Heart left ventricle (tissue), 16 donors: ENCODE measurements around the gene CCNL2. TPM values are rescaled to one million over a fixed set of nuclear protein-coding genes. Genes with fewer than 3 reads are reported as not detected.

Source experiments
- ATAC-seq, 4 donors: fragments of 200-7000 bp; cut with Tn5 transposase; one replicate each; pipeline ENCODE4 v1.9.1; 2020 to 2022; ENCODE audit warnings: moderate library complexity in 4 of 4, mild to moderate bottlenecking in 3 of 4, moderate number of reproducible peaks in 1 of 4
- DNase-seq, 5 donors: peaks; one replicate each; pipeline ENCODE4 v3.0.0-alpha.2; 2020
- H3K27ac ChIP-seq, 12 donors: fragments of 200-600 bp; sonication (generic) in 4 of 12; one replicate each; pipeline versions ENCODE4 v1.5.0 to v1.8.0; 2016 to 2022; ENCODE audit warnings: mild to moderate bottlenecking in 2 of 12
- H3K27me3 ChIP-seq, 9 donors: fragments of 200-600 bp; sonication (generic) in 2 of 9; one replicate each; pipeline versions ENCODE4 v1.5.1 to v1.8.0; 2016 to 2022; ENCODE audit warnings: mild to moderate bottlenecking in 3 of 9
- H3K36me3 ChIP-seq, 9 donors: fragments of 200-600 bp; sonication (generic) in 2 of 9; one replicate each; pipeline versions ENCODE4 v1.5.0 to v1.8.0; 2018 to 2022; ENCODE audit warnings: mild to moderate bottlenecking in 2 of 9
- H3K4me1 ChIP-seq, 12 donors: fragments of 200-600 bp; sonication (generic) in 4 of 12; one replicate each; pipeline versions ENCODE4 v1.5.0 to v1.8.0; 2016 to 2022; ENCODE audit warnings: mild to moderate bottlenecking in 3 of 12
- H3K4me3 ChIP-seq, 12 donors: fragments of 200-600 bp; sonication (generic) in 4 of 12; one replicate each; pipeline versions ENCODE4 v1.5.0 to v1.8.0; 2017 to 2022; ENCODE audit warnings: mild to moderate bottlenecking in 9 of 12, moderate library complexity in 4 of 12
- H3K9me3 ChIP-seq, 12 donors: fragments of 200-600 bp; sonication (generic) in 4 of 12; one replicate each; pipeline versions ENCODE4 v1.5.0 to v1.8.0; 2016 to 2022; ENCODE audit warnings: mild to moderate bottlenecking in 1 of 12
- POLR2A ChIP-seq, 2 donors: fragments of 450-650 bp; IDR thresholded peaks; one replicate each; pipeline ENCODE4 v1.6.1; 2017; ENCODE audit warnings: antibody characterized with exemption in 2 of 2, mild to moderate bottlenecking in 2 of 2, moderate library complexity in 2 of 2
- WGBS, 4 donors: extraction: QIAGEN DNeasy Blood & Tissue Kit in 2 of 4; methylation state at CpG; one replicate each; pipeline versions ENCODE4 v1.1.5 to v1.1.7; 2013 to 2018; 5-methylcytosine and 5-hydroxymethylcytosine counted together
- intact Hi-C, 10 donors: fragments of 100-400 bp; cut with DNase I; formaldehyde crosslinking; loops; one replicate each; pipeline versions ENCODE4 v1.11.1 to v1.14.2; 2022
- polyA plus RNA-seq, 2 donors: library from polyadenylated mRNA; stranded (reverse); fragments of 200-250 nt; gene quantifications; one replicate each; pipeline ENCODE4 v1.2.3, GENCODE V29; 2013
- total RNA-seq, 9 donors: library from RNA; depleted of rRNA in 2 of 9; stranded (reverse); fragments of >200 nt in 2 of 9; fragmentation: NEBNext Ultra II Directional in 3 of 9; extraction: Animal tissue kit (Norgen Biotek cat#: 25700) in 3 of 9; gene quantifications; one replicate each; pipeline versions ENCODE4 v1.1.0 to v1.2.4, GENCODE V29; 2016 to 2023
- TF ChIP-seq, protein P1 (sequence below), 12 donors: fragments of 200-600 bp; sonication (generic) in 4 of 12; IDR thresholded peaks; one replicate each; pipeline versions ENCODE4 v1.5.0 to v1.8.0; 2018 to 2022; ENCODE audit warnings: antibody characterized with exemption in 12 of 12, mild to moderate bottlenecking in 5 of 12
- donor health status: ischemic (EF 13 %, LVEDD 7.1; RV severe dilation, severe dysfunction).
- donor health status: healthy with polysubstance abuse.
- donor health status: DM: no; HTN: yes; CAD: no.
- donor health status: DM: no; HTN: no; CAD: no.
- donor health status: ischemic (EF 25% LVEDD 6.9; RV normal size, moderate dysfunction).
- donor health status: ischemic (EF 25% LVEDD 5.7; RV mildly dilated, moderate dysfunction).
- donor health status: healthy.
- donor health status: DM: yes; HTN: yes; CAD: no.
- donor health status: ischemic (EF 35%, LVEDD 5.7; RV mildly dilated, moderate dysfunction).
- donor health status: nonischemic (EF 11% LVEDD 7.7; RV severe dilation, severe dysfunction).
- donor health status: DM: yes; HTN: yes; CAD: no.
- donor health status: PGD.
- donor health status: ischemic (EF 29% LVEDD 5.4; RV normal size, mild dysfunction).
- donor health status: nonischemic (EF 23%, LVEDD 6.1; RV moderate dilation, normal function).

The CCNL2 gene
- total and polyA plus RNA-seq, 11 donors, result 35.4 to 87.8 (median 50.7) TPM

DNA sequence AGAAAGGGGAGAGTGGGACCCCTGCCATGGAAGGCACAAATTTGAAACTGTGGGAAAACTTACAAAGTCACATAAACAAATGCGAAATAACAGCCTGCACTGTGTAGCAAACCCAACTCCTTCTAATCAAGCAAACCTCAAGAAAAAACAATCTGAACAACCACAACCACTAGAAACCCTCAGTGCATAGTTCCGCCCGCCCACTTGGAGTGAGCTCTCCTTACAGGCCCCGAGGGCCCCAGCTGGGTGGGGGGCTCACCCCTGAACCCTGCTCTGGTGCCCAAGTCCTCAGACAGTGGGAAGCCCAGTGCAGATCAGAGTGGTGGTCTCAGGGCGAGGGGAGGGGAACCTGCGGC lies 39.8 kb downstream of the CCNL2 start:
- intact Hi-C loops, result no loop called here
- TF ChIP-seq, protein P1, sequence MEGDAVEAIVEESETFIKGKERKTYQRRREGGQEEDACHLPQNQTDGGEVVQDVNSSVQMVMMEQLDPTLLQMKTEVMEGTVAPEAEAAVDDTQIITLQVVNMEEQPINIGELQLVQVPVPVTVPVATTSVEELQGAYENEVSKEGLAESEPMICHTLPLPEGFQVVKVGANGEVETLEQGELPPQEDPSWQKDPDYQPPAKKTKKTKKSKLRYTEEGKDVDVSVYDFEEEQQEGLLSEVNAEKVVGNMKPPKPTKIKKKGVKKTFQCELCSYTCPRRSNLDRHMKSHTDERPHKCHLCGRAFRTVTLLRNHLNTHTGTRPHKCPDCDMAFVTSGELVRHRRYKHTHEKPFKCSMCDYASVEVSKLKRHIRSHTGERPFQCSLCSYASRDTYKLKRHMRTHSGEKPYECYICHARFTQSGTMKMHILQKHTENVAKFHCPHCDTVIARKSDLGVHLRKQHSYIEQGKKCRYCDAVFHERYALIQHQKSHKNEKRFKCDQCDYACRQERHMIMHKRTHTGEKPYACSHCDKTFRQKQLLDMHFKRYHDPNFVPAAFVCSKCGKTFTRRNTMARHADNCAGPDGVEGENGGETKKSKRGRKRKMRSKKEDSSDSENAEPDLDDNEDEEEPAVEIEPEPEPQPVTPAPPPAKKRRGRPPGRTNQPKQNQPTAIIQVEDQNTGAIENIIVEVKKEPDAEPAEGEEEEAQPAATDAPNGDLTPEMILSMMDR (IDR thresholded peaks at IDR 0.05), result no peak
- no peak for TF ChIP-seq POLR2A (IDR thresholded peaks at IDR 0.05)
- Histone ChIP-seq H3K36me3 (peaks cover 0 to 6% (median 0%) of the 10 kb centered on the region in 9 donors), H3K27me3 (peaks cover 3 to 39% (median 14%) of the 10 kb centered on the region in 9 donors), H3K4me1 (peaks cover 0 to 43% (median 18%) of the 10 kb centered on the region in 12 donors), H3K9me3 (no peaks in the 10 kb centered on the region), H3K4me3 (peak overlapping the region in 6 of 12 donors; percentile 54 to 81 (median 62)), H3K27ac (peak overlapping the region; percentile 53 to 91 (median 80))
- ATAC-seq (peak in 3 of 4 donors; percentile 17 to 49 (median 21)), DNase-seq (peak in 4 of 5 donors; percentile 21 to 53 (median 32))
- WGBS, 4 donors, result 75 to 92% (median 77%) methylated on average over 5 to 6 of the region's 6 CpGs

DNA sequence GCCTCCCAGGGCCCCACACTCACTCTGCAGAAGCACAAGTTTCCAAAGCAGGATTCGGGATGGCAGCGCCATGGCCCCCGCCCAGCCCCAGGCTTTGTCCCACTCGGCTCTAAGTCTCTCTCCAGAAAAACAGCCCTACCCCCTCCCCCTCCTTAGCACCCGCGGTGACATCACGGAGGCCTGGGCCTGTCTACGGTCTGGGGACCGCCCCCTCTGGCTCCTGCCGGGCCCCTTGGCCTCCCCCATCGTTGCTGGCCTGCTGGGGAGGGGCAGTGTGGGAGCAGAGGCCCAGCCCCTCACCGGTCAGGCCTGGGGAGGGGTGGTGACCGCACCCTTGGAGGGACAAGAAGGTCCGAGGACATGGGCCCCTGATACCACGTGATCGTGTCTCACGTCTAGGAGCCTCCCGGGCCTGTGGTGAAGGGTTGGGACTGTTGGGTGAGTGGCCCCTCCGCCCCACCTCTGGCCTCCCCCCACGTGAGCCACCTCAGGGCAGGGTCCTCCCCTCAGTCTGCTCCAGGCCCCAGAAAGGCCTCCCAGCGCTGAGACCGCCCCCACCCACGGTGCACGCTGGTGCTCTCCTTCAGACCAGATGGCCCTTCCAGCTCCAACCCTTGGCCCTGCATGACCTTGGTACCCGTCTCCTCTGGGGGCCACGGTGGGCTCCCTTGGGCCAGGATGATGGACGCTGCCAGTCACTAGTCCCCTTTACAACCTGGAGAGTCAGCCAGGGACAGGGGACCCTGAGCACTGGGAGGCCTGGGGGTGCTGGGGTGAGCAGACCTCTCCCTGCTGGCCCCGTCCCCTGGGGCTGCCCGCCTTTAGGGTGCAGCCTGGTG lies 40.5 kb downstream of the CCNL2 start, which contains the start of gene MXRA8:
Gene MXRA8, minus strand, starts transcription at position 123 of the 839 bp plus-strand sequence. Its CDS starts 51 bp downstream, at position 72.
- Histone ChIP-seq H3K27ac (peak within 1 kb of the TSS; percentile 53 to 91 (median 80)), H3K4me3 (peak within 1 kb of the TSS; percentile 6 to 81 (median 54)), H3K9me3 (no peaks in the 10 kb centered on the region), H3K4me1 (peaks cover 0 to 50% (median 23%) of the 10 kb centered on the region in 12 donors), H3K36me3 (peaks cover 0 to 11% (median 0%) of the 10 kb centered on the region in 9 donors), H3K27me3 (peaks cover 4 to 45% (median 20%) of the 10 kb centered on the region in 9 donors)
- 31 to 34% (median 33%) methylated on average over 20 to 29 of the region's 29 CpGs for WGBS, 4 donors
- ATAC-seq (peak; percentile 68 to 80 (median 68)), DNase-seq (peak; percentile 79 to 90 (median 83))
- peak in 1 of 2 donors; percentile 57 for TF ChIP-seq POLR2A (IDR thresholded peaks at IDR 0.05)
- TF ChIP-seq, protein P1 (IDR thresholded peaks at IDR 0.05), result no peak
- intact Hi-C loops, result no loop called here

DNA sequence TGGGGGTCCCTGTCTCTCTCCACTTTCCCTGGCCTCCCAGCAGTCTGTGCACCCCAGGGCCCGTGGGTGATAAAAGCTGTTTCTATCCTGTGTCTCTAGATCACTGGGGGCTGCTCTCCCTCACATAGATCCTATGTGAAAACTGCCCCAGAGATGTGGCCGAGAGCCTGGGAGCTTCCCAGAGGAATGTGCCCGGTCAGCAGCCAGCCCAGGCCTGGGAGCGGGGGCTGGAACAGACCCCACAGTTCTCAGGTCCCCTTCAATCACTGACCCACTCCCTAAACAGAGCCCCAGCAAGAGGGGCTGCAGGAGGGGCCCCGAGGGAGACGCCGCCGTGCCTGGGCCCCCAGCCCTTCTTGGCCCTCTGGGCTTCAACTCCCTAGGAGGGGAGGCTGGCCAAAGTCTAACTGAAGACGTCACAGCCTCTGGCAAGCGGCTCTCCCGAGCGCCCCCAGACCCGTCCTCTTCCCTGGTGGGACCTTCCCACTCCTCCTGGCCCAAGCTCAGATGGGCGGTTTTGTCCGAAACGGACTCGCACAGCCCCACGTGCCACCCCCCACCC lies 41.2 kb downstream of the CCNL2 start:
- Histone ChIP-seq H3K27me3 (peaks cover 4 to 52% (median 23%) of the 10 kb centered on the region in 9 donors), H3K27ac (peak overlapping the region; percentile 38 to 91 (median 80)), H3K4me1 (peaks cover 0 to 57% (median 30%) of the 10 kb centered on the region in 12 donors), H3K9me3 (no peaks in the 10 kb centered on the region), H3K36me3 (peaks cover 0 to 17% (median 0%) of the 10 kb centered on the region in 9 donors), H3K4me3 (peak overlapping the region; percentile 6 to 81 (median 54))
- WGBS, 4 donors, result 15 to 20% (median 19%) methylated on average over 8 to 18 of the region's 18 CpGs
- intact Hi-C loops, result no loop called here
- DNase-seq (peak in 3 of 5 donors; percentile 15 to 36 (median 26)), ATAC-seq (no peak)
- no peak for TF ChIP-seq POLR2A (IDR thresholded peaks at IDR 0.05)
- TF ChIP-seq, protein P1 (IDR thresholded peaks at IDR 0.05), result no peak
